ENCODE data around the gene KRT12. TPM values are rescaled to one million over a fixed set of nuclear protein-coding genes. Genes with fewer than 3 reads are reported as not detected.
A peak's percentile ranks its signal among the peaks of the same experiment; 100 is the strongest.

Gene KRT12
- polyA plus RNA-seq, 1 experiment = not detected

DNA sequence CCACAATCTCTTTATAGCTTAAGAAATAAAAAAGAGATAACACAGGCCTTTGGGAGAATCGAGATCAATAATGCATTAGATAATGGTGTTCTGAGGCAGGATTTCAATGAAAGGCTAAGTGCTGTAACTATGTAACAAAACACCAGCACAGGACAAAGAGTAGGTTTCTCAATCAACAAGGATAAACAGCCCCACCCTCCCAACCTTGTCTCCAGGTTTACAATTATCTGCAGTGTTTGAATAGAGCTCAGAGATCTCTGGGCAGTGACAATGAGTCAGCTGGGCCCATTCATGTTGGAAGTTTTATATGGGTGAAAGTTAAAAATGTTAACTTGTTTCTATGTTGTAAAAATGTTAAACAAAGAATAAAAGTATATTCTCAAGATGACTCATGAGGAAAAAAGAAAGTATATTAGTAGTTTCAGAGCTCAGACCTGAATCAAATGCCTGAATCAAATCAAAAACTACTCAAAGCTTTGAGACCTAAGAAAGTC lies 35.0 kb upstream of the KRT12 start:
- CTCF ChIA-PET = interaction anchor here (0.5 to 4.2 kb wide), 7 partner anchors 30 to 761 kb away, joined by 3 to 29 read pairs (median 8); no protein-coding TSS in a partner anchor
- no peaks in the 10 kb centered on the region for H3K9me3 ChIP-seq (ENCODE audit: control insufficient read depth, insufficient read depth, low read length)
- peak overlapping the region; percentile 83 for H3K27ac ChIP-seq (ENCODE audit: low read depth, low read length)
- POLR2A ChIA-PET = interaction anchor here (1.2 kb wide), 1 partner anchor 786 kb away, joined by 4 read pairs; the partner anchor contains the start of gene EIF1
- no peak for DNase-seq (ENCODE audit: low read depth, low spot score)
- no peak overlapping the region for H3K4me3 ChIP-seq (ENCODE audit: low read depth, low read length)
- no peaks in the 10 kb centered on the region for H3K27me3 ChIP-seq (ENCODE audit: control insufficient read depth, insufficient read depth, low read length)
- TF ChIP-seq, protein P1, sequence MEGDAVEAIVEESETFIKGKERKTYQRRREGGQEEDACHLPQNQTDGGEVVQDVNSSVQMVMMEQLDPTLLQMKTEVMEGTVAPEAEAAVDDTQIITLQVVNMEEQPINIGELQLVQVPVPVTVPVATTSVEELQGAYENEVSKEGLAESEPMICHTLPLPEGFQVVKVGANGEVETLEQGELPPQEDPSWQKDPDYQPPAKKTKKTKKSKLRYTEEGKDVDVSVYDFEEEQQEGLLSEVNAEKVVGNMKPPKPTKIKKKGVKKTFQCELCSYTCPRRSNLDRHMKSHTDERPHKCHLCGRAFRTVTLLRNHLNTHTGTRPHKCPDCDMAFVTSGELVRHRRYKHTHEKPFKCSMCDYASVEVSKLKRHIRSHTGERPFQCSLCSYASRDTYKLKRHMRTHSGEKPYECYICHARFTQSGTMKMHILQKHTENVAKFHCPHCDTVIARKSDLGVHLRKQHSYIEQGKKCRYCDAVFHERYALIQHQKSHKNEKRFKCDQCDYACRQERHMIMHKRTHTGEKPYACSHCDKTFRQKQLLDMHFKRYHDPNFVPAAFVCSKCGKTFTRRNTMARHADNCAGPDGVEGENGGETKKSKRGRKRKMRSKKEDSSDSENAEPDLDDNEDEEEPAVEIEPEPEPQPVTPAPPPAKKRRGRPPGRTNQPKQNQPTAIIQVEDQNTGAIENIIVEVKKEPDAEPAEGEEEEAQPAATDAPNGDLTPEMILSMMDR (IDR thresholded peaks at IDR 0.05; ENCODE audit: low read depth, low read length) = no peak

GRCh38 chr17:40900809-40901356 lies 33.9 kb upstream of the KRT12 start:
- no peak overlapping the region for H3K27ac ChIP-seq (ENCODE audit: low read depth, low read length)
- CTCF ChIA-PET = interaction anchor here (1.3 to 4.2 kb wide), 6 partner anchors 44 to 765 kb away, joined by 3 to 29 read pairs (median 8); no protein-coding TSS in a partner anchor
- DNase-seq (ENCODE audit: low read depth, low spot score) = no peak
- POLR2A ChIA-PET = no interaction called here
- TF ChIP-seq, protein P1 (IDR thresholded peaks at IDR 0.05; ENCODE audit: low read depth, low read length) = no peak
- H3K27me3 ChIP-seq (ENCODE audit: control insufficient read depth, insufficient read depth, low read length) = no peaks in the 10 kb centered on the region
- H3K9me3 ChIP-seq (ENCODE audit: control insufficient read depth, insufficient read depth, low read length) = no peaks in the 10 kb centered on the region
- H3K4me3 ChIP-seq (ENCODE audit: low read depth, low read length) = no peak overlapping the region

DNA sequence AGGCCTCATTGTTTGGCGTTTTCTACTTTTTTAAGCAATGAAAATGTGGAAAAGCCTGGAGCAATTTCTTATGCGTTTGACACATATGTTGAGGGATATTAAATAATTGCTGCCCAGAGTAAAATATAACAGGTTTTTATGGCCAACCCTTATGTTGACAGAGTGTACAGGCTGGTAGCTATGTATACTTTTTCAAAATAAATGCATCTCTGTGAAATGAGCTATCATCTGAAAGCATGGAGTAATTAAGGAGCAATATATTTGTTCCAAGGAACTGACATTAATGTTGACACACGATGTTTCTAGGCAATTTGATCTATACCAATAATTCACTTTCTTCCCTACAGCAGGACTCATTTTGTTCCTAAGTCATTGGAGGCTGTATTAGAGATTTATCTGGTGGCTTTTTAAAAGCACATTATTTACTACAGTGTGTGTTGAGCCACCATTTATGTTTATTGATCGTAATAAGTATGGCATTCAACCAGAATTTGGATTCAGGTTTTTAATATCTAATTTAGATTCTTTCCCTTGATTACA lies 30.0 kb upstream of the KRT12 start:
- TF ChIP-seq, protein P1 (IDR thresholded peaks at IDR 0.05; ENCODE audit: low read depth, low read length) = no peak

DNA sequence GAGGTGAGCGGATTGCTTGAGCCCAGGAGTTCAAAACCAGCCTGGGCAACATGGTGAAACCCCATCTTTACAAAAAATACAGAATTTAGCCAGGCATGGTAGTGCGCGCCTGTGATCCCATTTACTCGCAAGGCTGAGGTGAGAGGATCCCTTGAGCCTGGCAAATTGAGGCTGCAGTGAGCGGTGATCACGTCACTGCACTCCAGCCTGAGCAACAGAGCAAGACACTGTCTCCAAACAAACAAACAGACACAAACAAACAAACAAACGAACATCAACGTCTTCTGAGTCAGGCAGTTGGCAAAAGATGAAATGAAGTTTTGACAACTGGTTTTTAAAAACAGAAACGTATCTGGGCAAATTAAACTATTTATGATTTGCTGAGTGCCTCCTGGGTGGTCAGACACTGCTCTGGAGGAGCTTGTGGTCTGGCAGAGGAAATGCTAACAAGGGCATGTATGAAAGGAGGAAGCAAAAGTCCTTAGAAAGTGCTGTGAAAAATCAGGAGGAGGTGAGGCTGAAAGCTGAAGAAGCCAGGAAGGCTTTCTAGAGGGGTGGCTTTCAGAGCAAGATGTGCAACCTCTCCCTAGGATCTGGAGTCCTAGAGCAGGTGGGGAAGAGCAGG lies 28.2 kb upstream of the KRT12 start:
- POLR2A ChIA-PET = no interaction called here
- Histone ChIP-seq H3K9me3 (ENCODE audit: control insufficient read depth, insufficient read depth, low read length) (no peaks in the 10 kb centered on the region), H3K27ac (ENCODE audit: low read depth, low read length) (no peak overlapping the region), H3K27me3 (ENCODE audit: control insufficient read depth, insufficient read depth, low read length) (peaks cover 8% of the 10 kb centered on the region), H3K4me3 (ENCODE audit: low read depth, low read length) (no peak overlapping the region)
- TF ChIP-seq, protein P1 (IDR thresholded peaks at IDR 0.05; ENCODE audit: low read depth, low read length) = no peak
- no peak for DNase-seq (ENCODE audit: low read depth, low spot score)
- CTCF ChIA-PET = interaction anchor here (1.8 kb wide), 1 partner anchor 754 kb away, joined by 3 read pairs; no protein-coding TSS in a partner anchor

More for the DNA sequence above, 30.0 kb upstream of the KRT12 start:
- H3K9me3 ChIP-seq (ENCODE audit: control insufficient read depth, insufficient read depth, low read length) = no peaks in the 10 kb centered on the region
- POLR2A ChIA-PET = no interaction called here
- no peak overlapping the region for H3K27ac ChIP-seq (ENCODE audit: low read depth, low read length)
- CTCF ChIA-PET = no interaction called here
- H3K27me3 ChIP-seq (ENCODE audit: control insufficient read depth, insufficient read depth, low read length) = peaks cover 8% of the 10 kb centered on the region
- no peak for DNase-seq (ENCODE audit: low read depth, low spot score)
- no peak overlapping the region for H3K4me3 ChIP-seq (ENCODE audit: low read depth, low read length)

GRCh38 chr17:40888196-40888720 lies 21.2 kb upstream of the KRT12 start:
- POLR2A ChIA-PET = no interaction called here
- CTCF ChIA-PET = no interaction called here
- Histone ChIP-seq H3K9me3 (ENCODE audit: control insufficient read depth, insufficient read depth, low read length) (no peaks in the 10 kb centered on the region), H3K27ac (ENCODE audit: low read depth, low read length) (no peak overlapping the region), H3K4me3 (ENCODE audit: low read depth, low read length) (no peak overlapping the region), H3K27me3 (ENCODE audit: control insufficient read depth, insufficient read depth, low read length) (peaks cover 20% of the 10 kb centered on the region)
- TF ChIP-seq, protein P1 (IDR thresholded peaks at IDR 0.05; ENCODE audit: low read depth, low read length) = no peak
- DNase-seq (ENCODE audit: low read depth, low spot score) = no peak

All from AG04450 (cell line).